ENCODE measurements around the gene UPP2.

- no peak for TF ChIP-seq CTCF (conservative IDR thresholded peaks at IDR 0.05; ENCODE audit: low read length)
- TF ChIP-seq EZH2phosphoT487 (IDR thresholded peaks at IDR 0.05; ENCODE audit: borderline replicate concordance, low read depth, low read length): no peak
These were observed 29.3 kb upstream of the UPP2 start for GRCh38 chr2:158072361-158072760.

All from OCI-LY7 (cell line).